Right lobe of liver (tissue), 4 donors: Measurements from ENCODE around the gene APP.

Source experiments
- POLR2A ChIP-seq: fragments of 450-650 bp; IDR thresholded peaks from one replicate; pipeline ENCODE4 v1.6.1; 2017; ENCODE audit warnings: antibody characterized with exemption, mild to moderate bottlenecking
- TF ChIP-seq, protein P1 (sequence below), 4 donors: fragments of 200-600 bp in 3 of 4; fragments of 450-650 bp in 1 of 4; IDR thresholded peaks; one replicate each; pipeline versions ENCODE4 v1.5.1 to v1.8.0; 2016 to 2022; ENCODE audit warnings: antibody characterized with exemption in 4 of 4, mild to moderate bottlenecking in 2 of 4
- donor health status: DM: no; HTN: no; CAD: no.
- donor health status: DM: no; HTN: no; CAD: no.
- donor health status: DM: no; HTN: yes; CAD: no.

GRCh38 chr21:26057477-26058170 lies 112.9 kb downstream of the APP start:
- no peak for TF ChIP-seq POLR2A
- TF ChIP-seq, protein P1, sequence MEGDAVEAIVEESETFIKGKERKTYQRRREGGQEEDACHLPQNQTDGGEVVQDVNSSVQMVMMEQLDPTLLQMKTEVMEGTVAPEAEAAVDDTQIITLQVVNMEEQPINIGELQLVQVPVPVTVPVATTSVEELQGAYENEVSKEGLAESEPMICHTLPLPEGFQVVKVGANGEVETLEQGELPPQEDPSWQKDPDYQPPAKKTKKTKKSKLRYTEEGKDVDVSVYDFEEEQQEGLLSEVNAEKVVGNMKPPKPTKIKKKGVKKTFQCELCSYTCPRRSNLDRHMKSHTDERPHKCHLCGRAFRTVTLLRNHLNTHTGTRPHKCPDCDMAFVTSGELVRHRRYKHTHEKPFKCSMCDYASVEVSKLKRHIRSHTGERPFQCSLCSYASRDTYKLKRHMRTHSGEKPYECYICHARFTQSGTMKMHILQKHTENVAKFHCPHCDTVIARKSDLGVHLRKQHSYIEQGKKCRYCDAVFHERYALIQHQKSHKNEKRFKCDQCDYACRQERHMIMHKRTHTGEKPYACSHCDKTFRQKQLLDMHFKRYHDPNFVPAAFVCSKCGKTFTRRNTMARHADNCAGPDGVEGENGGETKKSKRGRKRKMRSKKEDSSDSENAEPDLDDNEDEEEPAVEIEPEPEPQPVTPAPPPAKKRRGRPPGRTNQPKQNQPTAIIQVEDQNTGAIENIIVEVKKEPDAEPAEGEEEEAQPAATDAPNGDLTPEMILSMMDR (IDR thresholded peaks at IDR 0.05): no peak
